NCI-H774 (cell line): ENCODE data around the gene HELB.
A peak's percentile ranks its signal among the peaks of the same experiment; 100 is the strongest.

Source experiments
- DNase-seq: peaks from one replicate; lab custom pipeline; 2025; lab: John Stamatoyannopoulos, UW

The HELB gene

GRCh38 chr12:66301944-66302826 lies at the start of gene HELB:
TSS of gene HELB (plus strand) at chr12:66302493. CDS start at chr12:66302604, 111 bp downstream.
- DNase-seq = peak; percentile 98

- DNase-seq = no peak
Measured at GRCh38 chr12:66252771-66253170, 49.5 kb upstream of the HELB start.

- DNase-seq = no peak
Measured at GRCh38 chr12:66255737-66256136, 46.6 kb upstream of the HELB start.

GRCh38 chr12:66258011-66258410 lies 44.3 kb upstream of the HELB start:
- no peak for DNase-seq

GRCh38 chr12:66262737-66263136 lies 39.6 kb upstream of the HELB start:
- DNase-seq = no peak

- DNase-seq = no peak
Measured at GRCh38 chr12:66268562-66268961, 33.7 kb upstream of the HELB start.

- no peak for DNase-seq
Measured at GRCh38 chr12:66269142-66269541, 33.2 kb upstream of the HELB start.

- peak; percentile 26 for DNase-seq
Measured at GRCh38 chr12:66269757-66270383, 32.4 kb upstream of the HELB start.

- no peak for DNase-seq
Measured at GRCh38 chr12:66270613-66271012, 31.7 kb upstream of the HELB start.

GRCh38 chr12:66272650-66273049 lies 29.6 kb upstream of the HELB start:
- no peak for DNase-seq

GRCh38 chr12:66273147-66273546 lies 29.1 kb upstream of the HELB start:
- no peak for DNase-seq

- DNase-seq = no peak
Measured at GRCh38 chr12:66275040-66275439, 27.3 kb upstream of the HELB start.

- no peak for DNase-seq
Measured at GRCh38 chr12:66279123-66279712, 23.1 kb upstream of the HELB start.

- no peak for DNase-seq
Measured at GRCh38 chr12:66280561-66280960, 21.7 kb upstream of the HELB start.

GRCh38 chr12:66282244-66282643 lies 20.0 kb upstream of the HELB start:
- no peak for DNase-seq

- no peak for DNase-seq
Measured at GRCh38 chr12:66287275-66287674, 15.0 kb upstream of the HELB start.

- DNase-seq = no peak
Measured at GRCh38 chr12:66288121-66288520, 14.2 kb upstream of the HELB start.

GRCh38 chr12:66289485-66289884 lies 12.8 kb upstream of the HELB start:
- no peak for DNase-seq

- DNase-seq = no peak
Measured at GRCh38 chr12:66290716-66291200, 11.5 kb upstream of the HELB start.

- no peak for DNase-seq
Measured at GRCh38 chr12:66296176-66296683, 6.1 kb upstream of the HELB start.

- DNase-seq = no peak
Measured at GRCh38 chr12:66297080-66297479, 5.2 kb upstream of the HELB start.

- DNase-seq = no peak
Measured at GRCh38 chr12:66297923-66298322, 4.4 kb upstream of the HELB start.

- peak; percentile 52 for DNase-seq
Measured at GRCh38 chr12:66302827-66303169, 505 bp downstream of the HELB start.
